HEK293T (cell line): Measurements from ENCODE around the gene DDN.

Experiments
- CTBP1 ChIP-seq: fragments of 450-650 bp; IDR thresholded peaks from 2 replicates; pipeline ENCODE4 v1.6.1; 2016; ENCODE audit warnings: borderline replicate concordance
- ELF4 ChIP-seq: fragments of 450-650 bp; IDR thresholded peaks from 2 replicates; pipeline ENCODE4 v1.6.1; 2017; ENCODE audit warnings: antibody characterized with exemption
- FOXA1 ChIP-seq: fragments of 450-650 bp; IDR thresholded peaks from 2 replicates; pipeline ENCODE4 v1.6.1; 2016; ENCODE audit warnings: mild to moderate bottlenecking
- FOXK2 ChIP-seq: fragments of 450-650 bp; IDR thresholded peaks from 2 replicates; pipeline ENCODE4 v1.6.1; 2016; ENCODE audit warnings: mild to moderate bottlenecking
- NFRKB ChIP-seq: fragments of 450-650 bp; IDR thresholded peaks from 2 replicates; pipeline ENCODE4 v1.6.1; 2016; ENCODE audit warnings: mild to moderate bottlenecking, moderate library complexity
- SP1 ChIP-seq: fragments of 450-650 bp; IDR thresholded peaks from 2 replicates; pipeline ENCODE4 v1.6.1; 2017
- SUZ12 ChIP-seq: fragments of 450-650 bp; IDR thresholded peaks from 2 replicates; pipeline ENCODE4 v1.6.1; 2016; ENCODE audit warnings: mild to moderate bottlenecking

GRCh38 chr12:49036029-49036428 lies 36.9 kb upstream of the DDN start:
- TF ChIP-seq FOXK2 (no peak), SUZ12 (no peak), SP1 (no peak), CTBP1 (no peak), ELF4 (no peak), FOXA1 (no peak), NFRKB (no peak)
